Mesenchymal stem cell (in vitro differentiated cells and primary cell): ENCODE data around the gene COL23A1.

Experiments used
- DNase-seq: peaks from one replicate; pipeline ENCODE4 v3.0.0-alpha.2; 2013
- H2AFZ ChIP-seq: one replicate; pipeline ENCODE4 v1.6.1; 2013; ENCODE audit warnings: low read depth, mild to moderate bottlenecking, control low read depth, inconsistent platforms, low read length, moderate library complexity
- H2AK5ac ChIP-seq: 2 replicates; pipeline ENCODE4 v1.6.1; 2013; ENCODE audit warnings: low read length, moderate library complexity, mild to moderate bottlenecking, inconsistent platforms; ENCODE audit not compliant: severe bottlenecking
- H2BK120ac ChIP-seq: one replicate; pipeline ENCODE4 v1.6.1; 2013; ENCODE audit warnings: low read depth, mild to moderate bottlenecking, inconsistent platforms, low read length, moderate library complexity
- H2BK12ac ChIP-seq, 2 experiments: one replicate each; pipeline ENCODE4 v1.6.1; 2013; ENCODE audit warnings: inconsistent platforms in 2 of 2, low read length in 2 of 2, mild to moderate bottlenecking in 2 of 2, moderate library complexity in 2 of 2, control low read depth in 1 of 2
- H2BK15ac ChIP-seq: one replicate; pipeline ENCODE4 v1.6.1; 2013; ENCODE audit warnings: mild to moderate bottlenecking, low read depth, inconsistent platforms; ENCODE audit not compliant: poor library complexity, severe bottlenecking
- H2BK5ac ChIP-seq: 2 replicates; pipeline ENCODE4 v1.6.1; 2013; ENCODE audit warnings: low read depth, mild to moderate bottlenecking, low read length, control low read depth, inconsistent platforms; ENCODE audit not compliant: poor library complexity, severe bottlenecking
- H3K14ac ChIP-seq, 2 experiments: one replicate each; pipeline ENCODE4 v1.6.1; 2013; ENCODE audit warnings: inconsistent platforms in 2 of 2, low read length in 2 of 2, control low read depth in 1 of 2, mild to moderate bottlenecking in 1 of 2, moderate library complexity in 1 of 2
- H3K18ac ChIP-seq, 2 experiments: one replicate each; pipeline ENCODE4 v1.6.1; 2013; ENCODE audit warnings: inconsistent platforms in 2 of 2, low read length in 2 of 2, control low read depth in 1 of 2, low read depth in 1 of 2, mild to moderate bottlenecking in 1 of 2
- H3K23ac ChIP-seq, 2 experiments: one replicate each; pipeline ENCODE4 v1.6.1; 2013; ENCODE audit warnings: inconsistent platforms in 2 of 2, low read length in 2 of 2, mild to moderate bottlenecking in 2 of 2, moderate library complexity in 2 of 2, control low read depth in 1 of 2
- H3K27ac ChIP-seq: 2 replicates; pipeline ENCODE4 v1.5.1; 2013; ENCODE audit warnings: mild to moderate bottlenecking, moderate library complexity, low read length, control low read depth, inconsistent platforms; ENCODE audit not compliant: poor library complexity, severe bottlenecking
- H3K27me3 ChIP-seq, 2 experiments: 2 replicates each; pipeline versions ENCODE4 v1.6.1 to v1.7.0; 2013; ENCODE audit warnings: low read length in 2 of 2, mild to moderate bottlenecking in 2 of 2, moderate library complexity in 2 of 2, control low read depth in 1 of 2, inconsistent platforms in 1 of 2; ENCODE audit not compliant: control insufficient read depth in 1 of 2, insufficient read depth in 1 of 2
- H3K36me3 ChIP-seq, 2 experiments: 2 replicates each; pipeline versions ENCODE4 v1.6.1 to v1.7.0; 2013; ENCODE audit warnings: low read length in 2 of 2, control low read depth in 1 of 2, inconsistent platforms in 1 of 2, low read depth in 1 of 2, mild to moderate bottlenecking in 1 of 2; ENCODE audit not compliant: insufficient read depth in 2 of 2, control insufficient read depth in 1 of 2
- H3K4ac ChIP-seq, 2 experiments: one replicate each; pipeline ENCODE4 v1.6.1; 2013; ENCODE audit warnings: inconsistent platforms in 2 of 2, low read length in 2 of 2, mild to moderate bottlenecking in 2 of 2, moderate library complexity in 2 of 2, control low read depth in 1 of 2, low read depth in 1 of 2
- H3K4me1 ChIP-seq: 2 replicates; pipeline ENCODE4 v1.6.1; 2013; ENCODE audit warnings: low read depth, low read length, control low read depth; ENCODE audit not compliant: control insufficient read depth, insufficient read depth
- H3K4me2 ChIP-seq: 2 replicates; pipeline ENCODE4 v1.6.1; 2013; ENCODE audit warnings: low read length, mild to moderate bottlenecking, inconsistent platforms; ENCODE audit not compliant: poor library complexity, severe bottlenecking
- H3K4me3 ChIP-seq, 2 experiments: 2 replicates each; pipeline versions ENCODE4 v1.5.1 to v1.7.0; 2013; ENCODE audit warnings: low read length in 2 of 2, mild to moderate bottlenecking in 2 of 2, control low read depth in 1 of 2, low read depth in 1 of 2; ENCODE audit not compliant: insufficient read depth in 1 of 2
- H3K79me1 ChIP-seq: replicated peaks from 2 replicates; pipeline ENCODE4 v1.6.1; 2013; ENCODE audit warnings: mild to moderate bottlenecking, control low read depth, low read length, inconsistent platforms; ENCODE audit not compliant: poor library complexity, severe bottlenecking
- H3K9ac ChIP-seq: 2 replicates; pipeline ENCODE4 v1.7.0; 2013; ENCODE audit warnings: mild to moderate bottlenecking, low read length, moderate library complexity
- H3K9me3 ChIP-seq: 2 replicates; pipeline ENCODE4 v1.7.0; 2013; ENCODE audit warnings: mild to moderate bottlenecking, low read length; ENCODE audit not compliant: control insufficient read depth
- H4K8ac ChIP-seq: one replicate; pipeline ENCODE4 v1.6.1; 2013; ENCODE audit warnings: inconsistent platforms, mild to moderate bottlenecking, low read length, moderate library complexity
- H4K91ac ChIP-seq: one replicate; pipeline ENCODE4 v1.6.1; 2013; ENCODE audit warnings: mild to moderate bottlenecking, low read length, inconsistent platforms
- WGBS: methylation state at CpG from one replicate; pipeline ENCODE4 v1.1.7; 2013; ENCODE audit warnings: mixed read lengths; 5-methylcytosine and 5-hydroxymethylcytosine counted together

COL23A1 gene

GRCh38 chr5:178515776-178516503, 74.3 kb downstream of the COL23A1 start:
- H4K8ac ChIP-seq: no peak overlapping the region
- H4K91ac ChIP-seq: no peak overlapping the region
- no peaks in the 10 kb centered on the region for H3K4me1 ChIP-seq
- H3K4me3 ChIP-seq: no peak overlapping the region
- H3K36me3 ChIP-seq: no peaks in the 10 kb centered on the region
- no peak overlapping the region for H3K23ac ChIP-seq
- H3K27ac ChIP-seq: no peak overlapping the region
- WGBS: 87% methylated on average over 23 of the region's 23 CpGs
- no peak overlapping the region for H2BK5ac ChIP-seq
- DNase-seq: no peak
- H3K4me2 ChIP-seq: no peak overlapping the region
- H3K4ac ChIP-seq: no peak overlapping the region
- H3K9ac ChIP-seq: no peak overlapping the region
- no peak overlapping the region for H2BK120ac ChIP-seq
- no peak overlapping the region for H2AK5ac ChIP-seq
- H3K18ac ChIP-seq: no peak overlapping the region
- H2AFZ ChIP-seq: no peak overlapping the region
- no peak overlapping the region for H2BK15ac ChIP-seq
- no peak overlapping the region for H3K14ac ChIP-seq
- H3K9me3 ChIP-seq: peaks cover 21% of the 10 kb centered on the region
- H2BK12ac ChIP-seq: no peak overlapping the region
- no peaks in the 10 kb centered on the region for H3K79me1 ChIP-seq
- no peaks in the 10 kb centered on the region for H3K27me3 ChIP-seq

- no peaks in the 10 kb centered on the region for H3K27me3 ChIP-seq
- H3K18ac ChIP-seq: no peak overlapping the region
- WGBS: 77% methylated on average over 6 of the region's 6 CpGs
- H2AK5ac ChIP-seq: no peak overlapping the region
- DNase-seq: no peak
- H3K4me3 ChIP-seq: no peak overlapping the region
- no peak overlapping the region for H3K9ac ChIP-seq
- H3K4me2 ChIP-seq: no peak overlapping the region
- H2BK12ac ChIP-seq: no peak overlapping the region
- H2BK5ac ChIP-seq: no peak overlapping the region
- no peak overlapping the region for H4K8ac ChIP-seq
- no peaks in the 10 kb centered on the region for H3K4me1 ChIP-seq
- no peak overlapping the region for H3K27ac ChIP-seq
- peaks cover 19% of the 10 kb centered on the region for H3K9me3 ChIP-seq
- no peak overlapping the region for H3K23ac ChIP-seq
- H4K91ac ChIP-seq: no peak overlapping the region
- H3K4ac ChIP-seq: no peak overlapping the region
- H2BK15ac ChIP-seq: no peak overlapping the region
- no peak overlapping the region for H2BK120ac ChIP-seq
- no peak overlapping the region for H2AFZ ChIP-seq
- no peaks in the 10 kb centered on the region for H3K79me1 ChIP-seq
- no peaks in the 10 kb centered on the region for H3K36me3 ChIP-seq
- no peak overlapping the region for H3K14ac ChIP-seq
These were observed 75.3 kb downstream of the COL23A1 start for GRCh38 chr5:178514851-178515418.

- no peak overlapping the region for H4K91ac ChIP-seq
- H3K4me3 ChIP-seq: no peak overlapping the region
- H2AK5ac ChIP-seq: no peak overlapping the region
- H3K4ac ChIP-seq: no peak overlapping the region
- no peak overlapping the region for H3K23ac ChIP-seq
- DNase-seq: no peak
- H2AFZ ChIP-seq: no peak overlapping the region
- no peak overlapping the region for H3K9ac ChIP-seq
- no peak overlapping the region for H2BK5ac ChIP-seq
- no peak overlapping the region for H3K18ac ChIP-seq
- H3K27me3 ChIP-seq: no peaks in the 10 kb centered on the region
- H2BK12ac ChIP-seq: no peak overlapping the region
- no peaks in the 10 kb centered on the region for H3K4me1 ChIP-seq
- H3K14ac ChIP-seq: no peak overlapping the region
- no peaks in the 10 kb centered on the region for H3K79me1 ChIP-seq
- H3K9me3 ChIP-seq: peaks cover 29% of the 10 kb centered on the region
- no peak overlapping the region for H3K27ac ChIP-seq
- 79% methylated on average over 2 of the region's 3 CpGs for WGBS
- H2BK15ac ChIP-seq: no peak overlapping the region
- H3K4me2 ChIP-seq: no peak overlapping the region
- H2BK120ac ChIP-seq: no peak overlapping the region
- H3K36me3 ChIP-seq: no peaks in the 10 kb centered on the region
- no peak overlapping the region for H4K8ac ChIP-seq
These were observed 79.0 kb downstream of the COL23A1 start for GRCh38 chr5:178511172-178511571.

- no peak overlapping the region for H2BK5ac ChIP-seq
- no peaks in the 10 kb centered on the region for H3K27me3 ChIP-seq
- H2AFZ ChIP-seq: no peak overlapping the region
- H3K79me1 ChIP-seq: no peaks in the 10 kb centered on the region
- H4K8ac ChIP-seq: no peak overlapping the region
- peaks cover 29% of the 10 kb centered on the region for H3K9me3 ChIP-seq
- no peak overlapping the region for H3K4ac ChIP-seq
- H3K36me3 ChIP-seq: no peaks in the 10 kb centered on the region
- H3K27ac ChIP-seq: no peak overlapping the region
- H2BK15ac ChIP-seq: no peak overlapping the region
- no peak overlapping the region for H3K4me2 ChIP-seq
- no peaks in the 10 kb centered on the region for H3K4me1 ChIP-seq
- no peak overlapping the region for H3K9ac ChIP-seq
- H4K91ac ChIP-seq: no peak overlapping the region
- H3K14ac ChIP-seq: no peak overlapping the region
- DNase-seq: no peak
- 78% methylated on average over 14 of the region's 15 CpGs for WGBS
- no peak overlapping the region for H3K4me3 ChIP-seq
- no peak overlapping the region for H2BK120ac ChIP-seq
- no peak overlapping the region for H2BK12ac ChIP-seq
- H3K23ac ChIP-seq: no peak overlapping the region
- H3K18ac ChIP-seq: no peak overlapping the region
- no peak overlapping the region for H2AK5ac ChIP-seq
These were observed 80.6 kb downstream of the COL23A1 start for GRCh38 chr5:178509491-178510057.
